ENCODE data around the gene PPCS. TPM values are rescaled to one million over a fixed set of nuclear protein-coding genes. Genes with fewer than 3 reads are reported as not detected.

The PPCS gene
- total and polyA plus RNA-seq, 2 of the 8 experiments (the other 6 are each of a cell fraction or from before 2014, with no cell fraction given): 24.5 to 35.3 TPM

GRCh38 chr1:42420911-42421585 is 35.3 kb upstream of the PPCS start:
- Histone ChIP-seq H3K56ac (replicated peaks; ENCODE audit: insufficient read length, low read depth, low read length) (no peak overlapping the region), H2BK20ac (ENCODE audit: low read length) (no peak overlapping the region), H3K23ac (ENCODE audit: insufficient read length) (no peak overlapping the region), H3K4me3 (ENCODE audit: extremely low read depth in 1 of 4, insufficient read depth in 2 of 4, low read depth in 3 of 4, low read length in 4 of 4) (no peak overlapping the region), H3K14ac (ENCODE audit: insufficient read length) (no peak overlapping the region), H3K79me1 (ENCODE audit: low read depth, low read length) (no peaks in the 10 kb centered on the region), H2BK5ac (ENCODE audit: low read depth, low read length) (no peak overlapping the region), H3K79me2 (ENCODE audit: control insufficient read depth in 1 of 2, insufficient read depth in 2 of 2, low read length in 2 of 2) (no peaks in the 10 kb centered on the region), H3K9ac (replicated peaks in 1 of 4; ENCODE audit: extremely low read depth in 1 of 4, low read depth in 3 of 4, low read length in 3 of 4) (no peak overlapping the region), H4K5ac (ENCODE audit: insufficient read length, low read depth, low read length) (no peak overlapping the region), H2AK5ac (ENCODE audit: low read depth, low read length) (no peak overlapping the region), H4K91ac (replicated peaks; ENCODE audit: insufficient read length, low read length) (no peak overlapping the region), H3K27ac (ENCODE audit: low read depth, low read length) (no peak overlapping the region), H2AFZ (ENCODE audit: low read length) (no peak overlapping the region), H3K18ac (ENCODE audit: extremely low read depth, low read length) (no peak overlapping the region), H2BK15ac (ENCODE audit: low read length) (no peak overlapping the region), H3K9me3 (ENCODE audit: insufficient read depth in 2 of 2, low read depth in 1 of 2, low read length in 1 of 2) (no peaks in the 10 kb centered on the region), H3K4me2 (ENCODE audit: insufficient read depth in 1 of 2, low read depth in 2 of 2, low read length in 2 of 2) (no peak overlapping the region), H2BK12ac (ENCODE audit: low read depth, low read length) (no peak overlapping the region), H2BK120ac (replicated peaks; ENCODE audit: low read depth, low read length) (no peak overlapping the region), H3K36me3 (ENCODE audit: control insufficient read depth in 2 of 4, insufficient read depth in 4 of 4, low read length in 3 of 4) (no peaks in the 10 kb centered on the region), H3K4me1 (replicated peaks in 1 of 4; ENCODE audit: control insufficient read depth in 3 of 4, insufficient read depth in 4 of 4, low read length in 3 of 4) (peaks cover 0 to 10% (median 4%) of the 10 kb centered on the region in 4 experiments; a peak in 3 of 7 replicates), H3K27me3 (replicated peaks in 1 of 4; ENCODE audit: control insufficient read depth in 3 of 4, extremely low read depth in 1 of 4, insufficient read depth in 3 of 4, low read length in 3 of 4) (no peaks in the 10 kb centered on the region), H4K20me1 (replicated peaks in 1 of 2; ENCODE audit: control insufficient read depth in 1 of 2, insufficient read depth in 2 of 2, low read length in 2 of 2) (no peaks in the 10 kb centered on the region), H3K4ac (replicated peaks; ENCODE audit: insufficient read length, low read depth, low read length) (no peak overlapping the region), H4K8ac (ENCODE audit: extremely low read depth, insufficient read depth, low read length) (peak overlapping the region; percentile 29; the same call in 1 of the 2 replicates), H3K23me2 (ENCODE audit: low read depth, low read length) (no peaks in the 10 kb centered on the region)
- 90% methylated on average over 10 of the region's 10 CpGs; no CpG with 5 or more reads in 1 of the 2 experiments for WGBS, 2 experiments (ENCODE audit: extremely low coverage in 1 of 2, insufficient coverage in 1 of 2, insufficient read length in 1 of 2, insufficient replicate concordance in 2 of 2, low coverage in 1 of 2, low lambda C conversion rate in 2 of 2, missing lambda C conversion rate in 1 of 2)
- no peak for DNase-seq (ENCODE audit: low read depth in 1 of 2, low spot score in 2 of 2)
- POLR2A ChIA-PET (ENCODE audit: partially characterized antibody): interaction anchor here (1.3 kb wide), 1 partner anchor 302 kb away, joined by 3 read pairs; no protein-coding TSS in a partner anchor
- CTCF ChIA-PET (ENCODE audit: partially characterized antibody): interaction anchor here (0.6 kb wide), 1 partner anchor 1917 kb away, joined by 3 read pairs; no protein-coding TSS in a partner anchor
- FAIRE-seq: no peak
- TF ChIP-seq HDAC2 (IDR thresholded peaks at IDR 0.05; ENCODE audit: borderline replicate concordance in 1 of 2, low read depth in 2 of 2, low read length in 2 of 2) (no peak), EP300 (IDR thresholded peaks at IDR 0.05; ENCODE audit: borderline replicate concordance in 1 of 2, low read depth in 2 of 2, low read length in 2 of 2) (no peak), ZNF274 (IDR thresholded peaks at IDR 0.05; ENCODE audit: borderline replicate concordance, extremely low read depth, low read length) (no peak), TCF12 (IDR thresholded peaks at IDR 0.05; ENCODE audit: low read depth, low read length) (no peak), TBP (IDR thresholded peaks at IDR 0.05; ENCODE audit: low read depth, low read length) (no peak), POU5F1 (IDR thresholded peaks at IDR 0.05; ENCODE audit: low read depth, low read length) (no peak), POLR2A (IDR thresholded peaks at IDR 0.05; ENCODE audit: control extremely low read depth in 1 of 2, low read depth in 2 of 2, low read length in 2 of 2) (no peak), CEBPB (IDR thresholded peaks at IDR 0.05; ENCODE audit: low read depth, low read length) (no peak), SP2 (IDR thresholded peaks at IDR 0.05; ENCODE audit: low read length) (no peak), SAP30 (IDR thresholded peaks at IDR 0.05; ENCODE audit: insufficient read depth, insufficient replicate concordance, low read length) (no peak), BRCA1 (IDR thresholded peaks at IDR 0.05; ENCODE audit: low read depth, low read length) (no peak), BACH1 (IDR thresholded peaks at IDR 0.05; ENCODE audit: low read length) (no peak), CHD2 (IDR thresholded peaks at IDR 0.05; ENCODE audit: low read length) (no peak), SIRT6 (IDR thresholded peaks at IDR 0.05; ENCODE audit: low read length) (no peak)
